ENCODE measurements around the gene KIFC3.

DNA sequence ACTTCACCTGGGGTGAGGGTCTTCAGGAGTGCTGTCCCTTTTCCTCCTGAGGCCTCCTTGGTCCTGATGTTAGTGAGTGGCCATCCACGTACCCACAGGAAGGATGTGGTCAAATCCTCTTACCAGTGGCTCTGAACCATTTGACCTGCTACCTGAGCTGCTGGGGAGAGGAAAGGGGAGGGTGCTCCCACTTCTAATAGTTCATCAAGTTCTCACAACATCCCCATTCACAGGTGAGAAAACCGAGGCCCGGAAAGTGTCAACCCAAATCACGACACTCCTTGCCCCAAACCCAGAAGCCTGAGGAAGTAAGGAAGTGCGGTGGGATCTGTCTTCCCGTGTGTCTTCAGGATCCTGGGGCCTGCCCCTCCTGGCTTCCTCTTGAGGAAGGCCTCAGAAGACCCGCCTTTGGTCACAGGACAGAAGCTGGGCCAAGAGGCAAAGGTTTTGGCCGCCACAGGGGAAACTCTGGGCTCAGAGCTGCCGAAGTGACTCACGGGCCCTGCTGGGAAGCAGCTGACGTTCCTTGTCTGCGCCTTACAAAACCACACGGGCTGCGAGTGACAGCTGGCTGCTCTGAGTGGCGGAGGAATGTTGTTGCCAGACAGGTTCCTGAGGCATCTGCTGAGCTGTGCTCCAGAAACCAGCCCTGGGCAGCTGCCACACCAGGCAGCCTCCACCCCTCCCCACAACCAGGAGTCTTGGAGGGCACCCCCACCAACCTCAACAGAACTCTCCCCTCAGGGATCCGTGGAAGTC lies 13.9 kb upstream of the KIFC3 start:
- TF ChIP-seq CTCF (IDR thresholded peaks at IDR 0.05) (no peak), POLR2A (IDR thresholded peaks at IDR 0.05) (no peak)

All from uterus (tissue), 2 donors.